Measurements from ENCODE around the gene CDC25C.

CDC25C gene

GRCh38 chr5:138331449-138332368 lies at the start of gene CDC25C:
CDC25C (minus strand) TSS chr5:138331804; CDS start chr5:138331180, 624 bp downstream.
- DNase-seq (ENCODE audit: low read depth in 2 of 2): peak; percentile 97 to 98

- no peak for DNase-seq (ENCODE audit: low read depth in 2 of 2)
Measured at GRCh38 chr5:138372653-138373052, 41.0 kb upstream of the CDC25C start.

- no peak for DNase-seq (ENCODE audit: low read depth in 2 of 2)
Measured at GRCh38 chr5:138372225-138372624, 40.6 kb upstream of the CDC25C start.

- DNase-seq (ENCODE audit: low read depth in 2 of 2): no peak
Measured at GRCh38 chr5:138371454-138371853, 39.9 kb upstream of the CDC25C start.

GRCh38 chr5:138370537-138370936 lies 38.9 kb upstream of the CDC25C start:
- DNase-seq (ENCODE audit: low read depth in 2 of 2): no peak

GRCh38 chr5:138369706-138370105 lies 38.1 kb upstream of the CDC25C start:
- no peak for DNase-seq (ENCODE audit: low read depth in 2 of 2)

- DNase-seq (ENCODE audit: low read depth in 2 of 2): no peak
Measured at GRCh38 chr5:138369261-138369660, 37.7 kb upstream of the CDC25C start.

- no peak for DNase-seq (ENCODE audit: low read depth in 2 of 2)
Measured at GRCh38 chr5:138366632-138367382, 35.2 kb upstream of the CDC25C start.

- DNase-seq (ENCODE audit: low read depth in 2 of 2): no peak
Measured at GRCh38 chr5:138364576-138364975, 33.0 kb upstream of the CDC25C start.

GRCh38 chr5:138360941-138361452 lies 29.4 kb upstream of the CDC25C start:
- no peak for DNase-seq (ENCODE audit: low read depth in 2 of 2)

GRCh38 chr5:138359621-138360020 lies 28.0 kb upstream of the CDC25C start:
- DNase-seq (ENCODE audit: low read depth in 2 of 2): no peak

GRCh38 chr5:138354926-138355378 lies 23.3 kb upstream of the CDC25C start:
- peak; percentile 46 to 50 for DNase-seq (ENCODE audit: low read depth in 2 of 2)

- no peak for DNase-seq (ENCODE audit: low read depth in 2 of 2)
Measured at GRCh38 chr5:138354387-138354786, 22.8 kb upstream of the CDC25C start.

- peak; percentile 3 to 6 for DNase-seq (ENCODE audit: low read depth in 2 of 2)
Measured at GRCh38 chr5:138353560-138354080, 22.0 kb upstream of the CDC25C start.

GRCh38 chr5:138352722-138353559 lies 21.3 kb upstream of the CDC25C start:
- peak; percentile 7 to 9 for DNase-seq (ENCODE audit: low read depth in 2 of 2)

- peak; percentile 60 to 62 for DNase-seq (ENCODE audit: low read depth in 2 of 2)
Measured at GRCh38 chr5:138352071-138352721, 20.6 kb upstream of the CDC25C start, which contains the start of gene KDM3B. KDM3B (plus strand) TSS chr5:138352685; CDS start chr5:138352796, 111 bp downstream.

- no peak for DNase-seq (ENCODE audit: low read depth in 2 of 2)
Measured at GRCh38 chr5:138351517-138351916, 19.9 kb upstream of the CDC25C start.

- DNase-seq (ENCODE audit: low read depth in 2 of 2): peak; percentile 23 to 38
Measured at GRCh38 chr5:138351056-138351455, 19.5 kb upstream of the CDC25C start.

- no peak for DNase-seq (ENCODE audit: low read depth in 2 of 2)
Measured at GRCh38 chr5:138350563-138350890, 18.9 kb upstream of the CDC25C start.

- peak; percentile 2 for DNase-seq (ENCODE audit: low read depth in 2 of 2)
Measured at GRCh38 chr5:138349852-138350562, 18.4 kb upstream of the CDC25C start.

Data from fibroblast of skin of left biceps (primary cell).